H1 (cell line): ENCODE results near the gene CD40LG. TPM values are rescaled to one million over a fixed set of nuclear protein-coding genes. Genes with fewer than 3 reads are reported as not detected.

Source experiments
- CHD7 ChIP-seq: fragments of 300-600 bp; sonication (generic); IDR thresholded peaks from 2 replicates; pipeline ENCODE4 v1.7.1; 2012; ENCODE audit warnings: low read length, moderate library complexity, mild to moderate bottlenecking, inconsistent platforms; ENCODE audit not compliant: insufficient replicate concordance
- KDM1A ChIP-seq: fragments of 200-600, 300-600 bp; sonication (generic); IDR thresholded peaks from 2 replicates; pipeline ENCODE4 v1.7.1; 2016; ENCODE audit warnings: mild to moderate bottlenecking, low read length, borderline replicate concordance
- MAFK ChIP-seq: IDR thresholded peaks from 2 replicates; pipeline ENCODE4 v1.6.1; 2012; ENCODE audit warnings: low read depth, mild to moderate bottlenecking, improper control_type of control experiment, low read length
- TAF1 ChIP-seq: IDR thresholded peaks from 2 replicates; pipeline ENCODE4 v1.6.1; 2011; ENCODE audit warnings: mild to moderate bottlenecking, low read depth, low read length
- TAF7 ChIP-seq: optimal IDR thresholded peaks from 2 replicates; pipeline ENCODE3; 2011; ENCODE audit warnings: low read depth, mild to moderate bottlenecking, inconsistent platforms, low read length, moderate library complexity, borderline replicate concordance
- YY1 ChIP-seq: IDR thresholded peaks from 2 replicates; pipeline ENCODE4 v1.6.1; 2011; ENCODE audit warnings: low read depth, mild to moderate bottlenecking, low read length
- polyA plus RNA-seq, 7 experiments: library from polyadenylated mRNA; depleted of rRNA in 3 of 7; stranded (reverse) in 5 of 7; unstranded in 2 of 7; fragments of >200 nt in 5 of 7; fragments of 200-250 nt in 2 of 7; gene quantifications; 1 replicate in 5 of 7; 2 replicates in 1 of 7; 4 replicates in 1 of 7; pipeline versions ENCODE4 v1.2.1 to v1.2.3, GENCODE V29; 2011 to 2013; ENCODE audit warnings: missing spikeins in 2 of 7, mixed read lengths in 2 of 7
- total RNA-seq: library from RNA; stranded (reverse); fragmentation: NEBNext Ultra II Directional; extraction: Animal tissue kit (Norgen Biotek cat#: 25700); gene quantifications from 2 replicates; pipeline ENCODE4 v1.2.1, GENCODE V29; 2021

CD40LG gene
- total and polyA plus RNA-seq, 2 of the 8 experiments (the other 6 are each of a cell fraction or from before 2014, with no cell fraction given): not detected

GRCh38 chrX:136656361-136656964 is 8.5 kb downstream of the CD40LG start (continued):
- TF ChIP-seq CHD7: no peak
- TF ChIP-seq TAF7: no peak
- no peak for TF ChIP-seq MAFK
- TF ChIP-seq YY1: no peak
- TF ChIP-seq KDM1A: no peak
- TF ChIP-seq TAF1: no peak
